ENCODE measurements around the gene ZC3H7A.

ZC3H7A gene

GRCh38 chr16:11736903-11737302, 60.2 kb downstream of the ZC3H7A start:
- ChIA-PET POLR2A (no interaction called here), CTCF (interaction anchor here (1.3 kb wide), 1 partner anchor 331 kb away, joined by 3 read pairs; no protein-coding TSS in a partner anchor)
- Histone ChIP-seq H3K4me3 (ENCODE audit: low read depth, low read length) (no peak overlapping the region), H3K27ac (ENCODE audit: extremely low read depth, low read depth, low read length) (no peak overlapping the region), H3K4me1 (ENCODE audit: control insufficient read depth, insufficient read depth, low read length) (peaks cover 9% of the 10 kb centered on the region), H3K9me3 (ENCODE audit: control insufficient read depth, insufficient read depth, low read depth, low read length) (no peaks in the 10 kb centered on the region), H3K36me3 (ENCODE audit: control insufficient read depth in 2 of 2, insufficient read depth in 1 of 2, low read length in 2 of 2) (peaks cover 16 to 43% of the 10 kb centered on the region in 2 experiments)
- TF ChIP-seq INSM2 (tag by site-specific recombination; IDR thresholded peaks at IDR 0.05) (0 out of 2 replicates have a peak, but pooled peaks have one; percentile 33), RBAK (tag by site-specific recombination; IDR thresholded peaks at IDR 0.05) (0 out of 2 replicates have a peak, but pooled peaks have one; percentile 23), ZNF624 (tag by site-specific recombination; IDR thresholded peaks at IDR 0.05) (no peak), SP7 (tag by site-specific recombination; IDR thresholded peaks at IDR 0.05) (no peak), GLIS1 (tag by site-specific recombination; IDR thresholded peaks at IDR 0.05) (no peak), OSR2 (tag by site-specific recombination; IDR thresholded peaks at IDR 0.05) (0 out of 2 replicates have a peak, but pooled peaks have one; percentile 16), SCRT2 (tag by site-specific recombination; IDR thresholded peaks at IDR 0.05) (no peak), ZXDB (tag by site-specific recombination; IDR thresholded peaks at IDR 0.05) (peak; percentile 62; the same call in 1 of the 2 replicates), ZNF114 (tag by site-specific recombination; IDR thresholded peaks at IDR 0.05) (no peak), ZNF132 (tag by site-specific recombination; IDR thresholded peaks at IDR 0.05; ENCODE audit: borderline replicate concordance) (no peak), FEZF1 (tag by site-specific recombination; IDR thresholded peaks at IDR 0.05) (peak; percentile 30; the same call in 1 of the 2 replicates), ZNF843 (tag by site-specific recombination; IDR thresholded peaks at IDR 0.05) (peak; percentile 78), ATF2 (tag by site-specific recombination; IDR thresholded peaks at IDR 0.05; ENCODE audit: low read depth) (no peak), ZNF664 (tag by site-specific recombination; IDR thresholded peaks at IDR 0.05) (no peak), ZNF561 (tag by site-specific recombination; IDR thresholded peaks at IDR 0.05; ENCODE audit: borderline replicate concordance) (no peak), HIC1 (tag by site-specific recombination; IDR thresholded peaks at IDR 0.05) (0 out of 2 replicates have a peak, but pooled peaks have one; percentile 36), TSHZ1 (tag by site-specific recombination; IDR thresholded peaks at IDR 0.05; ENCODE audit: borderline replicate concordance) (peak; percentile 46; the same call in 1 of the 2 replicates), ZBTB17 (tag by site-specific recombination; IDR thresholded peaks at IDR 0.05) (no peak), ZNF830 (tag by site-specific recombination; IDR thresholded peaks at IDR 0.05; ENCODE audit: low read depth) (no peak), ZNF629 (tag by site-specific recombination; IDR thresholded peaks at IDR 0.05) (peak; percentile 51; the same call in 1 of the 2 replicates), ZNF488 (tag by site-specific recombination; IDR thresholded peaks at IDR 0.05) (no peak), PRDM1 (tag by site-specific recombination; IDR thresholded peaks at IDR 0.05) (0 out of 2 replicates have a peak, but pooled peaks have one; percentile 22)
